Panc1 (cell line): ENCODE data around the gene ENOSF1. TPM values are rescaled to one million over a fixed set of nuclear protein-coding genes. Genes with fewer than 3 reads are reported as not detected.
A peak's percentile ranks its signal among the peaks of the same experiment; 100 is the strongest.

Experiments used
- ATAC-seq: fragments of 200-7000 bp; cut with Tn5 transposase; 2 replicates; pipeline ENCODE4 v1.9.1; 2020; ENCODE audit warnings: mild to moderate bottlenecking, moderate library complexity
- BruUV-seq: library from RNA; stranded (reverse); fragments of 400-500 nt; replicated peaks from 2 replicates; lab custom pipeline; 2021; lab: Mats Ljungman, UMichigan
- CTCF ChIA-PET: fragments of 300-600 bp; sonication (Branson Sonifier 250); formaldehyde crosslinking; loops from one replicate; lab custom pipeline; 2022; ENCODE audit warnings: antibody characterized with exemption; lab: Charles Lee
- POLR2A ChIA-PET: fragments of 300-600 bp; sonication (Branson Sonifier 250); formaldehyde crosslinking; loops from one replicate; lab custom pipeline; 2022; ENCODE audit warnings: antibody characterized with exemption; lab: Charles Lee
- DNase-seq: peaks from one replicate; pipeline ENCODE4 v3.0.0-alpha.2; 2010; ENCODE audit warnings: low read depth, low spot score
- H3K27ac ChIP-seq: 2 replicates; pipeline ENCODE4 v1.5.1; 2011; ENCODE audit warnings: mild to moderate bottlenecking, low read length, inconsistent platforms
- H3K27me3 ChIP-seq: fragments of 200-500 bp; sonication (Bioruptor generic); 2 replicates; pipeline ENCODE4 v1.6.0; 2014; ENCODE audit warnings: low read length, inconsistent platforms; ENCODE audit not compliant: control insufficient read depth, insufficient read depth
- H3K36me3 ChIP-seq: fragments of 200-500 bp; sonication (Bioruptor generic); 2 replicates; pipeline ENCODE4 v1.5.1; 2014; ENCODE audit warnings: inconsistent platforms, mild to moderate bottlenecking, low read length, moderate library complexity; ENCODE audit not compliant: control insufficient read depth, insufficient read depth
- H3K4me1 ChIP-seq: 2 replicates; pipeline ENCODE4 v1.5.1; 2011; ENCODE audit warnings: inconsistent platforms, mild to moderate bottlenecking, low read length, moderate library complexity; ENCODE audit not compliant: control insufficient read depth, insufficient read depth
- H3K4me3 ChIP-seq, 2 experiments: 2 replicates each; pipeline ENCODE4 v1.5.1; 2011 to 2012; ENCODE audit warnings: low read depth in 2 of 2, low read length in 2 of 2, mild to moderate bottlenecking in 2 of 2, inconsistent platforms in 1 of 2, moderate library complexity in 1 of 2
- H3K9me3 ChIP-seq: fragments of 200-500 bp; sonication (Bioruptor generic); 2 replicates; pipeline ENCODE4 v1.5.1; 2014; ENCODE audit warnings: low read depth, mild to moderate bottlenecking, inconsistent platforms, low read length, moderate library complexity; ENCODE audit not compliant: control insufficient read depth, insufficient read depth
- CTCF ChIP-seq: fragments of 450-650 bp; IDR thresholded peaks from 2 replicates; pipeline ENCODE4 v1.5.1; 2017; ENCODE audit warnings: mild to moderate bottlenecking
- POLR2AphosphoS5 ChIP-seq: IDR thresholded peaks from 2 replicates; pipeline ENCODE4 v1.6.1; 2012; ENCODE audit warnings: mild to moderate bottlenecking, low read depth, low read length, moderate library complexity
- REST ChIP-seq, 2 experiments: IDR thresholded peaks; 2 replicates each; pipeline ENCODE4 v1.6.1; 2011 to 2012; ENCODE audit warnings: low read depth in 2 of 2, control low read depth in 1 of 2, low read length in 1 of 2, mild to moderate bottlenecking in 1 of 2, moderate library complexity in 1 of 2; ENCODE audit not compliant: insufficient read depth in 1 of 2
- SIN3A ChIP-seq: IDR thresholded peaks from 2 replicates; pipeline ENCODE4 v1.6.1; 2012; ENCODE audit warnings: low read depth, mild to moderate bottlenecking, low read length, moderate library complexity, borderline replicate concordance; ENCODE audit not compliant: insufficient read depth
- TCF7L2 ChIP-seq: IDR thresholded peaks from 2 replicates; pipeline ENCODE4 v1.6.1; 2011; ENCODE audit warnings: mild to moderate bottlenecking, low read depth, low read length, inconsistent platforms
- in situ Hi-C: cut with HindIII; loops from 2 replicates; pipeline ENCODE4 v1.10.0; 2016; ENCODE audit warnings: low sequenced_read_pairs, low pct_unique_long_range_greater_than_20kb
- intact Hi-C: fragments of 100-400 bp; cut with micrococcal nuclease; formaldehyde crosslinking; loops from one replicate; pipeline ENCODE4 v1.10.0; 2022; ENCODE audit not compliant: unreplicated experiment
- total RNA-seq: library from RNA; stranded (reverse); gene quantifications from one replicate; pipeline ENCODE4 v1.2.1, GENCODE V29; 2021; ENCODE audit not compliant: unreplicated experiment

The ENOSF1 gene
- total RNA-seq, 1 experiment from 2014 or later, result 53.7 TPM

- ATAC-seq, result peak; percentile 74
- Histone ChIP-seq H3K4me3 (no peak overlapping the region), H3K27me3 (no peaks in the 10 kb centered on the region), H3K36me3 (no peaks in the 10 kb centered on the region; the same call in 1 of the 2 replicates), H3K27ac (no peak overlapping the region; the same call in 1 of the 2 replicates), H3K9me3 (no peaks in the 10 kb centered on the region), H3K4me1 (peaks cover 31% of the 10 kb centered on the region)
- no peak for DNase-seq
- POLR2A ChIA-PET, result no interaction called here
- CTCF ChIA-PET, result no interaction called here
- in situ Hi-C loops, result no loop called here
- no TSS peak for BruUV-seq
- no peak for TF ChIP-seq TCF7L2
- TF ChIP-seq CTCF, result no peak
- no peak for TF ChIP-seq SIN3A
- no peak for TF ChIP-seq REST (IDR thresholded peaks at IDR 0.05; ENCODE audit: insufficient read depth in 1 of 2, low read depth in 2 of 2, low read length in 1 of 2)
- TF ChIP-seq POLR2AphosphoS5, result no peak; the same call in 1 of the 2 replicates
- intact Hi-C loops, result no loop called here
Observed at GRCh38 chr18:649341-649740, 63.1 kb downstream of the ENOSF1 start.

GRCh38 chr18:647304-647703 is 65.1 kb downstream of the ENOSF1 start:
- ChIA-PET POLR2A (no interaction called here), CTCF (no interaction called here)
- Histone ChIP-seq H3K27me3 (no peaks in the 10 kb centered on the region), H3K4me3 (no peak overlapping the region), H3K9me3 (no peaks in the 10 kb centered on the region), H3K36me3 (no peaks in the 10 kb centered on the region), H3K4me1 (peaks cover 27% of the 10 kb centered on the region), H3K27ac (0 out of 2 replicates have a peak overlapping the region, but pooled peaks have one; percentile 4)
- ATAC-seq (no peak), DNase-seq (no peak)
- TF ChIP-seq SIN3A, result no peak
- no peak for TF ChIP-seq TCF7L2
- no peak for TF ChIP-seq CTCF
- TF ChIP-seq POLR2AphosphoS5, result no peak
- TF ChIP-seq REST (IDR thresholded peaks at IDR 0.05; ENCODE audit: insufficient read depth in 1 of 2, low read depth in 2 of 2, low read length in 1 of 2), result no peak
- no TSS peak for BruUV-seq
- intact Hi-C loops (no loop called here), in situ Hi-C loops (no loop called here)
